Measurements from ENCODE around the gene CPB2. TPM values are rescaled to one million over a fixed set of nuclear protein-coding genes. Genes with fewer than 3 reads are reported as not detected.

The CPB2 gene
- total RNA-seq, 1 donor, result not detected

GRCh38 chr13:46116653-46117502 is 12.0 kb upstream of the CPB2 start:
- DNase-seq (ENCODE audit: insufficient read length, low spot score, missing footprints), result no peak
- TF ChIP-seq CTCF (IDR thresholded peaks at IDR 0.05; ENCODE audit: extremely low read depth, low read depth, low read length), result no peak
- no peak overlapping the region for H3K27ac ChIP-seq (ENCODE audit: low read depth, low read length)
- H2AFZ ChIP-seq (ENCODE audit: low read length), result no peak overlapping the region
- no peaks in the 10 kb centered on the region for H3K36me3 ChIP-seq (ENCODE audit: insufficient read depth, low read length)
- peaks cover 20% of the 10 kb centered on the region for H3K27me3 ChIP-seq (ENCODE audit: insufficient read depth, low read length)
- no peak overlapping the region for H3K4me3 ChIP-seq (ENCODE audit: insufficient read depth, low read length)
- H4K20me1 ChIP-seq (ENCODE audit: insufficient read depth, low read length), result no peaks in the 10 kb centered on the region
- H3K4me1 ChIP-seq (ENCODE audit: insufficient read depth, low read length), result no peaks in the 10 kb centered on the region
- H3K9me3 ChIP-seq (ENCODE audit: low read depth, low read length), result no peaks in the 10 kb centered on the region
- H3K4me2 ChIP-seq (ENCODE audit: insufficient read depth, low read length), result no peak overlapping the region
- H3K79me2 ChIP-seq (ENCODE audit: insufficient read depth, low read length), result no peaks in the 10 kb centered on the region

- no peak overlapping the region for H3K4me2 ChIP-seq (ENCODE audit: insufficient read depth, low read length)
- H3K27ac ChIP-seq (ENCODE audit: low read depth, low read length), result no peak overlapping the region
- H3K27me3 ChIP-seq (ENCODE audit: insufficient read depth, low read length), result peaks cover 13% of the 10 kb centered on the region
- H2AFZ ChIP-seq (ENCODE audit: low read length), result no peak overlapping the region
- H3K4me3 ChIP-seq (ENCODE audit: insufficient read depth, low read length), result no peak overlapping the region
- DNase-seq (ENCODE audit: insufficient read length, low spot score, missing footprints), result no peak
- H4K20me1 ChIP-seq (ENCODE audit: insufficient read depth, low read length), result no peaks in the 10 kb centered on the region
- no peaks in the 10 kb centered on the region for H3K4me1 ChIP-seq (ENCODE audit: insufficient read depth, low read length)
- no peaks in the 10 kb centered on the region for H3K9me3 ChIP-seq (ENCODE audit: low read depth, low read length)
- no peak for TF ChIP-seq CTCF (IDR thresholded peaks at IDR 0.05; ENCODE audit: extremely low read depth, low read depth, low read length)
- H3K36me3 ChIP-seq (ENCODE audit: insufficient read depth, low read length), result no peaks in the 10 kb centered on the region
- H3K79me2 ChIP-seq (ENCODE audit: insufficient read depth, low read length), result no peaks in the 10 kb centered on the region
These were observed 9.8 kb upstream of the CPB2 start for GRCh38 chr13:46114613-46115012.

- no peaks in the 10 kb centered on the region for H3K79me2 ChIP-seq (ENCODE audit: insufficient read depth, low read length)
- no peak overlapping the region for H3K27ac ChIP-seq (ENCODE audit: low read depth, low read length)
- no peaks in the 10 kb centered on the region for H3K4me1 ChIP-seq (ENCODE audit: insufficient read depth, low read length)
- H3K27me3 ChIP-seq (ENCODE audit: insufficient read depth, low read length), result peaks cover 9% of the 10 kb centered on the region
- no peak for TF ChIP-seq CTCF (IDR thresholded peaks at IDR 0.05; ENCODE audit: extremely low read depth, low read depth, low read length)
- no peaks in the 10 kb centered on the region for H4K20me1 ChIP-seq (ENCODE audit: insufficient read depth, low read length)
- no peak for DNase-seq (ENCODE audit: insufficient read length, low spot score, missing footprints)
- no peak overlapping the region for H3K4me3 ChIP-seq (ENCODE audit: insufficient read depth, low read length)
- H2AFZ ChIP-seq (ENCODE audit: low read length), result no peak overlapping the region
- H3K36me3 ChIP-seq (ENCODE audit: insufficient read depth, low read length), result no peaks in the 10 kb centered on the region
- no peaks in the 10 kb centered on the region for H3K9me3 ChIP-seq (ENCODE audit: low read depth, low read length)
- no peak overlapping the region for H3K4me2 ChIP-seq (ENCODE audit: insufficient read depth, low read length)
These were observed 8.8 kb upstream of the CPB2 start for GRCh38 chr13:46113596-46113995.

GRCh38 chr13:46111151-46111550 is 6.3 kb upstream of the CPB2 start:
- TF ChIP-seq CTCF (IDR thresholded peaks at IDR 0.05; ENCODE audit: extremely low read depth, low read depth, low read length), result no peak
- H3K4me1 ChIP-seq (ENCODE audit: insufficient read depth, low read length), result no peaks in the 10 kb centered on the region
- peaks cover 2% of the 10 kb centered on the region for H3K27me3 ChIP-seq (ENCODE audit: insufficient read depth, low read length)
- no peak overlapping the region for H3K4me3 ChIP-seq (ENCODE audit: insufficient read depth, low read length)
- no peak overlapping the region for H3K4me2 ChIP-seq (ENCODE audit: insufficient read depth, low read length)
- H4K20me1 ChIP-seq (ENCODE audit: insufficient read depth, low read length), result no peaks in the 10 kb centered on the region
- no peak overlapping the region for H3K27ac ChIP-seq (ENCODE audit: low read depth, low read length)
- no peaks in the 10 kb centered on the region for H3K79me2 ChIP-seq (ENCODE audit: insufficient read depth, low read length)
- H2AFZ ChIP-seq (ENCODE audit: low read length), result no peak overlapping the region
- DNase-seq (ENCODE audit: insufficient read length, low spot score, missing footprints), result no peak
- no peaks in the 10 kb centered on the region for H3K9me3 ChIP-seq (ENCODE audit: low read depth, low read length)
- H3K36me3 ChIP-seq (ENCODE audit: insufficient read depth, low read length), result no peaks in the 10 kb centered on the region

All from osteoblast (primary cell).